ENCODE data around the gene DACT1.
"Not testable (repeated sequence)": the region's sequence is repeated elsewhere in the genome, so short reads cannot be mapped to it uniquely, and the experiment has no call there.

The DACT1 gene
- long read RNA-seq, donor 1, transcript DACT1-202 (4 exons, 3,734 nt) = major isoform, 7 of 8 reads
- long read RNA-seq, donor 1, partial matches to known transcripts = 0 of 8 reads
- long read RNA-seq, donor 1, other reads (novel, unspliced or antisense) = 0 of 8 reads
- long read RNA-seq, donor 2, partial matches to known transcripts = 0 of 3 reads
- long read RNA-seq, donor 2, other reads (novel, unspliced or antisense) = 0 of 3 reads
- long read RNA-seq, donor 3, partial matches to known transcripts = 0 of 7 reads
- long read RNA-seq, donor 3, other reads (novel, unspliced or antisense) = 0 of 7 reads
- long read RNA-seq, donor 4, partial matches to known transcripts = 0 of 6 reads
- long read RNA-seq, donor 4, other reads (novel, unspliced or antisense) = 0 of 6 reads
- long read RNA-seq, donor 5, partial matches to known transcripts = 0 of 3 reads
- long read RNA-seq, donor 5, other reads (novel, unspliced or antisense) = 0 of 3 reads
- long read RNA-seq, donor 6, partial matches to known transcripts = 9 of 11 reads
- long read RNA-seq, donor 6, other reads (novel, unspliced or antisense) = 0 of 11 reads
- long read RNA-seq, donor 7 = 0 reads
- long read RNA-seq, donor 8, transcript DACT1-202 (4 exons, 3,734 nt) = major isoform, 9 of 10 reads
- long read RNA-seq, donor 8, partial matches to known transcripts = 0 of 10 reads
- long read RNA-seq, donor 8, other reads (novel, unspliced or antisense) = 0 of 10 reads

DNA sequence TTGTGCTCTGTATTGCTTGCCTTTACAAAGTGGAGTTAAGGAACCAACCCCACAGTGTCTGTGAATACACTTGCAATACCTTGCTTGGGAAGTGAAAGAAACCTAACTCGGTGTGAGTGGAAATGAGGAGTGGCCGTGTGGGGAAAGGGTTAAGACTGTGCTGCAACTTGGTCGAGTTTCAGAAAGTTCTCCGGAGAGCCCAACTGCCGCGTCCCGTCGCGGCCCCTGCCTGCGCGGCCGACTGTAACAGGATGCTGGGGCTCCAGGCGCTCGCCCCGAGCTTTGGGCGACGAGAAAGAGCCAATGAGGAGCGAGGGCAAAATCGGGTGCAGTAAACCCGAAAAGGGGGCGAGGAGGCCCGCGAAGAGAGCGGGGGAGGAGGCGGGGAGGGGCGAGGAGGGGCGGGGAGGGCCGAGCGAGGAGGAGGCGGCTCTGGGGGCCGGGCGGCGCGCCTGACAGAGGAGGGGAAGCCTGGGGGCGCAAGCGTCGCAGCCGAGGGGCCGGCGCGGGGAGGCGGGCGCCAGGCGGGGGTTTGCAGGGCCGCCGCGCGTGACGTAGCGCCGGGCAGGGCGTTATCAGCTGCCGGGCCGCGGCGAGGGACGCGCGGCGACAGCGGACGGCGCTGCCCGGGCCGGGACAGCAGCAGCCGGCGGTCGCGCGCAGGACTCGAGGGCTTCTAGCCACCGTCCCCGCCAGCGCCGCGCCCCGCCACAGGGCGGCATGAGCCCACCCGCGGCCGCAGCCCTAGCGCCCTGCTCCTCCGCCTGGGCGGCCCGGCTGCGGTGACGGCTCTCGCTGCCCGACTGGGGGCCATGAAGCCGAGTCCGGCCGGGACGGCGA is at the start of gene DACT1:
TSS of gene DACT1 (plus strand) at position 572 of the 840 bp plus-strand sequence. CDS start at position 813, 241 bp downstream.
- peak; percentile 80 for DNase-seq

GRCh38 chr14:58588321-58588720 is 49.4 kb upstream of the DACT1 start:
- not testable (repeated sequence) for DNase-seq

DNA sequence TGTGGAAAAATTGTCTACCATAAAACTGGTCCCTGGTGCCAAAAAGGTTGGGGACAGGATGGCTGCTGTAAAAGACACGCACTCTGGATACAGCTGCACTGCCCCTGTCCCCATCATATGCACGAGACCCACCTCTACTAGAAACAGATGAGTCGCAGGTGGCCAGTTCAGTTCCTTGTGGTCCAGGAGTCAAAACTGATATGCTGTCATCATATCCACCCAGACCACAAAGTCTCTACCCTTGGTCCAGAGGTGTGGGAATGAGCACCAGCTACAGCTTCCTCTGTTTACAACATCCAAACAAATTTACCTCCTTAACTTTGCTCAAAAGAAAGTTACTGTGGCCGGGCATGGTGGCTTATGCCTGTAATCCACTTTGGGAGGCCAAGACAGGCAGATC is 43.8 kb upstream of the DACT1 start:
- DNase-seq = no peak

DNA sequence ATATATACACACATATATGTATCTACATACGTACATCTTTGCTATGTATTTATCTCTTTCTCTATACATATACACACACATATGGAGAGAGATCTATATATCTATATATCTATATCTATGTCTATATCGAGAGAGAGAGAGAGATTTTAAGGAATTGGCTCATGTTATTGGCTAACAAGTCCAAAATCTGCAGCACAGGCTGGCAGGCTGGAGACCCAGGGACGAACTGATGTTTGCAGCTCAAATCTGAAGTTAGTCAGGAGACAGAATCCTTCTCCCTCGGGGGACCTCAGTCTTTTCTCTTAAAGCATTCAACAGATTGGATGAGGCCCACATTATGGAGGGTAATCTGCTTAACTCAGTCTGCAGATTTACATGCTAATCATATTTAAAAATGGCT is 40.7 kb upstream of the DACT1 start:
- no peak for DNase-seq

- DNase-seq = no peak
These were observed 39.5 kb upstream of the DACT1 start for GRCh38 chr14:58598028-58598803.

DNA sequence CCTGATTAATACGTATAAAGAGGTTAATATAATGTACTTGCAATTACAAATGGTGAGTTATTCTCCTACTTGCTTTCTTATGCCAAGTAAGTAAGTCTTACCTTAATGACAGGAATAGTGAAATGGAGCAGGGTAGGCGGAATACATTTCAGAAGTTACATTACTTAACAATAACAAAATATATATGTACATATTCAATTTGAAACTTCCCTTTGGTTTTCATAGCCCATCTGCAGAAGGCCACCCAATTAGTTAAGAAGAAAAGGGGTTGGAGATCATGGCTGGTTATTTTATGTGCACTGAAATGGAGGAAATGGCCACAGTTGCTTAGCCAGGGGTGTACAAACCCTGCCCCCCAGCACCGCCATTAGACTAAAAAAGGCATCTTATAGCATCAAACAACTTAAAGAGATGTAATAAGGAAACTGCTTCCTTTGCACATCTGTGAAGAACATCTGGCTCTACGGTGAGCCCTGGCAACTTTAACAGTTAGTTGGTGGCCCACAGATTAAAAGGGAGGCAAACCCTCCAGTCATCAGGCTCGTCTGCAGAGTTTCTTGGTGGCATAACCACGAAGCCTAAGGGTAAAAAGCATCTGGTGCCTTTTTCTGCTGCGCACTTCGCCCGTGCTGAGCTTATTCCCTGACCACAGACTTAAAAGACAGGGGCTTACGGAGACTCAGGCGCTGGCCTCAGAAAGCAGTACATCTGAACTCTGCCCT is 38.8 kb upstream of the DACT1 start:
- DNase-seq = no peak

DNA sequence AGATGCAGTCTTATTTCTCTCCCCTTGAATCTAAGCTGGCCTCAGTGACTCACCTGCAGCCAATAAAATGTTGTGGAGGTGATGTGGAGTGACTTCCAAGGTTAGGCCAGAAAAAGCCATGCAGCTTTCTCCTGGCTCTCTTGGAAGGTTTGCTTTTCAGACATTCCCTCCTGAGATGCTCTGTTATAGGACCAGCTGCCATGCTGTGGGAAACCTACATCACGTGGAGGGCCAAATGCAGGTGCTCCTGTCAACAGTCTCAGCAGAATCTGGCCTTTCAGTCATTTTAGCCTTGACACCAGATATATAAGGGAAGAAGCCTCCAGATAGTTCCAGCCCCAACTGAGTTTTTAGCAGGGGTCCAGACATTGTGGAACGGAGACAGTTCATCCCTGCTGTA is 38.1 kb upstream of the DACT1 start:
- DNase-seq = no peak

GRCh38 chr14:58605465-58605864 is 32.3 kb upstream of the DACT1 start:
- DNase-seq = no peak

DNA sequence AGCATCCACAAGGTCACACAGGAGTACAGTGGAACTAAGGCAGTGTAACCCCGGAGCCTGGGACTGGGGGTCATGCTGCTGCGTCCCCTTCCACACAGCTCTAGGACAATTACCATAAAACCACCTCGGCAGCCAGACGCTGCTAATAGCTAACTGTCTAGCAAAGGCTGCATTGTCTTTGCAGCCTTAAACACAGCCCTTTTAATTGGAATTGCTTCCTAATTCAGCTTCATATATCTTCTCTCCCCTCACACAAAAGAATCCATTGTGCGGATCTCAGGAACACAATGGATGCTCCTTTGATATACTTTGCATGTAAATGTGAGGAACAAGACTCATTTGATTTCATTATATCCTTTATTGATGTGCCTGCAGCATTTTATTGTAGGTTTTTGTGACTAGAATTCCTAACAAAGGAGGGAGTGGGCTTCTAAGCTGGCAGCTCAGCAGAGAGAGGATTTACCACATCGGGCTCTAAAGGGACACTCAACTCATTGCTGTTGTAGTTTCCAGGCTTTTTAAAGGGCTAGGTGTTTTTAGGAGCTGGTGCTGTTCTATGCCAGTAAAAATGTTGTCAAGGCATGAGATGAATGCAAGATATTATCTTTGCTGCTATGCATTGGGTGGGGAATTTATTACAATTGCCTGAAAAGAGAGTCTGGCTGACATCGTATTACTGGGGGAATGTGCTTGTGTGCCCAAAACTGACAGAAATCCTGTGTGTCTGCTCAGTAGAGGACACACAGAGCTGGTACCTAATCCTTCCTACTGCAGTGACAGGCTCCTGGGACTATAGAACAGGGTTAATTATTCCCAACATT is 30.4 kb upstream of the DACT1 start:
- no peak for DNase-seq

- DNase-seq = no peak
These were observed 29.8 kb upstream of the DACT1 start for GRCh38 chr14:58607952-58608317.

DNA sequence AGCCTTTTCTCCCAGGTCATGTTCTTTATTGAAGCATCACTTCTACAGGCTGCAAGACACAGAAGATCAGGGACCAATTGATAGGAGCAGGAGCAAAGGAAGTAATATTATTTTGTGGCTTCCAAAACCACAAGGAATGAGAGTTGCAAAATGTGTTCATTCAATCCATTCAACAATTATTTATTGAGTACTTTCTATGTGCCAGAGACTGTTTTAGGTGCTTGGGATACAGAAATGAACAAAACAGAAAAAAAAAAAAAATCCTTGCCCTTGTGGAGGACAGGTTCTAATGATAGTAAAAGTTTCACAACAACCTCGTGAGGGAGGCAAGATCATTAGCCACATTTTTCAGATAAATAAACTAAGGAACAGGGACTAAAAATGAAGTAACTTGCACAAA is 20.1 kb upstream of the DACT1 start:
- no peak for DNase-seq

- no peak for DNase-seq
These were observed 17.8 kb upstream of the DACT1 start for GRCh38 chr14:58620011-58620410.

- no peak for DNase-seq
These were observed 12.3 kb upstream of the DACT1 start for GRCh38 chr14:58625438-58625837.

- DNase-seq = no peak
These were observed 11.3 kb upstream of the DACT1 start for GRCh38 chr14:58626431-58626831.

- DNase-seq = no peak
These were observed 9.4 kb upstream of the DACT1 start for GRCh38 chr14:58628406-58628805.

DNA sequence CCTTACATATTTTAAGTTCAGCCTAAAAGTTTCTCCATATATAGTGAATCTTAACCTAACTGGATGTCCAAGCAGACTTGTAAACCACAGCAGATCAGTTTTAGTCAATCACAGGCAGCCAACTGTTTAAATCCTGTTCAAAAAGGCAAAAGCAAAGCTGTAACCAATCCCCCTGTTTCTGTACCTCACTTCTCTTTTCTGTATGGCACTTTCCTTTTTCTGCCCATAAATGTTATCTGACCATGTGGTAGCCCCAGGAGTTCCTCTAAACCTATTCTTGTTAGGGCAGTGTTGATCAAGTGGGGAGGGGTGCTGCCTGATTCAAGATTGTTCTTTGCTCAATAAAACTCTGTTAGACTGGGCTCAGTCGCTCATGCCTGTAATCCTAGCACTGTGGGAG is 8.5 kb upstream of the DACT1 start:
- no peak for DNase-seq

DNA sequence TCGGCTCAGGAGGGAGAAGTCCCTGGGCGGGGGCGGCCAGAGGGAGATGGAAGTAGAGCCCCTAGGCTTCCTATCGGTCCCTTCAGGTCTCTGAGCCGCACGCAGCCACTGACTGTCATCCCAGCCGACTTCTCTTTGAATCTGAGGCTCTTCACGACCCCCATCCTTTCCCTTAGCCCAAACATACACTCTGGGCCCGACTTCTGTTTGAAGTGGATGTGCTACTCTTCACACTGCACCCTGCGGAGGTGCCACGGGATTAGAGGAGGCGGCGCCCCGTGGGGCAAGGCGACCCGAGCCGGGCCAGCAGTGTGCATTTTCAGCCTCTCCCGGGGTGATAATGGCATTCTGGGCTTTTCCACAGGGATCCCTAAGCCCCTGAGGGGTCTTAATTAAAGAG is 6.0 kb upstream of the DACT1 start:
- DNase-seq = no peak

DNA sequence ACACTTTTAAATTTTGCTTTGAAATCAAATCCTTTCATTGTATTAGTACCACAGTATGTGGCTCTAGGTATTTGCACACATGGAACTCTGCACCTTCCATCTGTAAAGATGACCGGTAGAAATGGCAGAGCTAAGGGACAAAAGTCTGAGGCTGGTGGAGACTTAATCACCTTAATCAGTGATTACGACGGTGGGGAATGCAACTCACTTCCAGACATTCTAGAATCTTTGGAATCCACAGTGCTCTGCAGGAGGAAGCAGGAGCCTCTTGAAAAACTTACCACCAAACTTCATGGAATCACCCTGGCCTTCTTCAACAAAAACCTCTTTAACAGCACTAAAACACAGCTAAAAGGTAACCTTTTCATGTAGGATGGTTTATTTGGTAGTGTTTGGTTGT is 3.9 kb upstream of the DACT1 start:
- no peak for DNase-seq

- DNase-seq = no peak
These were observed 3.2 kb upstream of the DACT1 start for GRCh38 chr14:58634406-58635090.
